ENCODE results near the gene GPATCH8.
"Not testable (repeated sequence)": the region's sequence is repeated elsewhere in the genome, so short reads cannot be mapped to it uniquely, and the experiment has no call there.

GPATCH8 gene

GRCh38 chr17:44527102-44527501 lies 23.9 kb upstream of the GPATCH8 start:
- DNase-seq, result no peak

GRCh38 chr17:44523672-44523972 lies 20.4 kb upstream of the GPATCH8 start:
- DNase-seq, result no peak

DNA sequence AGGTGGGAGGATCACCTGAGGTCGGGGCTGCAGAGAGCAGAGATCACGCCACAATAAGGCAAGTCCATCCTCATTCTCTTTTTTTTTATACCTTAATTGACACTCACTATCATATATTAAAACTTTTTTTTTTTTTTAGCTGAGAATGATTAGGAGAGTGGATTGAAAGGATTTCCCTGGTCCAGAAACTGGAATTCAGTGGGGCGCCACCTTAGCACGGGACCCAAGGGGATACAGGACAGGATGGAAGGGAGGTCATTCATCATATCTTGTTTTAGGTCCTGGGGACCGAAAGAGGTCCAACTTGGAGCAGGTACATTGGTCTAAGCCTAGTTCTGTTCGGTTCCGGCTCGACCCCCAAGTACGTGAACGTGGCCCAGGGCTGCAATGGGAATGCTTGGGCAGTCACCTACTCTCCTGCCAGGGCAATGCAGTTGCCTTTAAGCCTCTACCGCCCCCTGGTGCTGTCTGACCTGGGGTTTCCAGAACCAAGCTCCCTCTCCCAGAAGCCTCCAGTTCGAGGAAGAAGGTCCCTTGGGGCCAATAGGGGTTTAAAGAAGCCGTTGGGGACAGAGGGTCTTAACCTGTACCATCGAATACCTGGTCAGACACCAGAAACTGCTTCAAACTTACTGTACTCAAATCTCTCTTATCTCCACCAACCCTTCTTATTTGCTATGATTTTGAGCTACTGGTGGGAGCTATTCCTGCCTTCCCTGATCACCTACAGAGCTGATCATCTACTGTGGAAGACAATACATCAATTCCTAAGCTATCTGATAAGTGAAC lies 19.9 kb upstream of the GPATCH8 start:
- DNase-seq, result peak in 1 of 2 experiments; percentile 36

DNA sequence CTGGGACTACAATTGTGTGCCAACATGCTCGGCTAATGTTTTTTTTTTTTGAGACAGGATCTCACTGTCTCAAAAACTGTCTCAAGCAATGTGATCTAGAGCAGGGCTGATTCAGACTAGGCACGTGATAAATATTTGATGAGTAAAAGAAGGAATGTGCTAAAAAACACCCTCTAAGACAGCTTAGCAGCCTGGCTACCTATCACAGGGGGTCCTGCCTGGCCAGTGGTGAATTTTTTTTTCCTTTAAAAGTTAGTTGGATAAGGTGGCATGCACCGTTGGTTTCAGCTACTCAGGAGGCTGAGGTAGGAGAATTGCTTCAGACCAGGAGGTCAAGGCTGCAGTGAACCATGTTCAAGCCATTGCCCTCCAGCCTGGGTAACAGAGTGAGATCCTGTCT lies 14.8 kb upstream of the GPATCH8 start:
- DNase-seq, result no peak

DNA sequence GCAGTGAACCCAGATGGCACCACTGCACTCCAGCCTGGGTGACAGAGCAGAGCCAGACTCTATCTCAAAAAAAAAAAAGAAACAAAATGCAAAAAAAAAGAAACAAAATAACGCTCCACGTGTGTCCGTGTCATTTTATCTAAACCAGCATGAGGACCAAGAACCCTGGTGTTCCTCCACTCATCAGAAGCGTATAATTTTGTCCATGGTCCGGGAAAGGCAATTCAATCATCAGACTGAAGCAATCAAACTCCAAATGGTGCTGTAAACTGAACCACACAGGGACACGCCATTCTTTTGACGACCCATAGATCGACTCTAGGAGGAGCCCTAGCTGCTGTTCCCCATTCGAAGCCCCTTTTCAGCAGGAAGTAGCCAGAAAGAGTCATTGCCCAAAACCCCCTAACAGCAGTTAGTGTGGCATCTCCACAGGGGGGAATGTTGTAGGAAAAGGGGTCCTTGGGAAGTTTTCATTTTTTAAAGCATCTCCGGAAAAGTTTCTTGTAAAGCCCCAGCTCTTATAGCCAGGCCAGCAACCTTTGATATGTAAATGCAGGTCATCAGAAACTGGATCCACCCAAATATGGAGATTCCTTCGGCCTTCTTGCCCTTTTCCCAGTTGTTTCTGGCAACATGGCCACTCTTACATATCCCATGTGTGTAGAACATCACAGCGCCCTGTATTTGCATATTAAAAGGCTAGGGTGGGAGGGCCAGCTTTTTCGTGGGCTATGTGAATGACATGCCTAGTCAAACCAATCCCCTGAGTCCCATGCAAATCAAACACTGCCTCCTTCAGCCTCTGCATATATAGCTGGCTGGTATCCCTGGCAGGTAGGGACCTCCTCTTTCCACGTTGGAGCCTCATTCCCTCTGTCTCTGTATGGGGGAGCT lies 8.3 kb upstream of the GPATCH8 start:
- not testable (repeated sequence) for DNase-seq

- DNase-seq, result not testable (repeated sequence)
Observed at GRCh38 chr17:44506939-44507604, 3.9 kb upstream of the GPATCH8 start.

DNA sequence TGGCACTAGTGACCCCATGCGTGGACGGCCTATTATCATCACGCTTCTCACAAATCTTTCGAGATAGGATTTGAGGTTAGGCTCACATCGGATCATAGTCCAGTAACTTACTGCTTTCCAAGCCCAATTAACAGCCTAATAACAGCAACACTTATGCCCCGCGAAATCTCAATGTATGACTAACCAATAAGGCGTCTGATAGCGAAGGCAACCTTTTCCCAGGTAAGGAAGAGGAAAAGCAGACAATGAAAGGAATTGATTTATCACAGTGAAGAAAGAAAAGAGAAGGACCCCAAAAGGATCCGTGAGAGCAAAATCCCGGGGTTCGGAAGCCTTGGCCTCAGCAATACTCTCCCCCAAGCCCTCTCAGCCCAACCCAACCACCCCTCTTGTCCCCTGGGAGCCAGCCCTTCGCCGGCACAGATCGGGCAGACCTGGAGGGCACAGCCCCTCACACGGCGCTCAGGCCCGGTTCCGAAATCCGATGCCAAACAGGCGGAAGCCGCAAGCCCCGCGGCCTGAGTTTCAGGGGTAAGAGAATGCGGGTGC lies 534 bp downstream of the GPATCH8 start:
- DNase-seq, result peak in 1 of 2 experiments; percentile 49

GRCh38 chr17:44501866-44502375 lies 1.3 kb downstream of the GPATCH8 start:
- DNase-seq, result no peak

DNA sequence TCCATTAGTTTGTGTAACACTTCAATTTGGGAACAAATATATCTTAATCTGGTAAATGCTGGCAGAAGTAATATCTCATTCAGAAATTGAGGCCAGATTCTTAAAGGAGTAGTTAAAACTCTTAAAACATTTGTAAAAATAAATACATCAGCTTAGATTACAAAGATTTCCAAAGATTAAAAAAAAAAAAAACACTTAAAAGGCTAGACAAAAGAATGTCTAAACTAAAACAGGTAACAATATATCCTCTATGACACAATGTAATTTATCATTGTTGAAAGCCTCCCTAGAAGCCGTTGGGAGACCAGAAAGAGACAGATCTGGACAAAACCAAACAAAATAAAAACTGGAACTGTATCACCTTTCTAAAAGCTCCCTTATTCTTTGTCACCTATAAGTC lies 3.5 kb downstream of the GPATCH8 start:
- DNase-seq, result no peak

DNA sequence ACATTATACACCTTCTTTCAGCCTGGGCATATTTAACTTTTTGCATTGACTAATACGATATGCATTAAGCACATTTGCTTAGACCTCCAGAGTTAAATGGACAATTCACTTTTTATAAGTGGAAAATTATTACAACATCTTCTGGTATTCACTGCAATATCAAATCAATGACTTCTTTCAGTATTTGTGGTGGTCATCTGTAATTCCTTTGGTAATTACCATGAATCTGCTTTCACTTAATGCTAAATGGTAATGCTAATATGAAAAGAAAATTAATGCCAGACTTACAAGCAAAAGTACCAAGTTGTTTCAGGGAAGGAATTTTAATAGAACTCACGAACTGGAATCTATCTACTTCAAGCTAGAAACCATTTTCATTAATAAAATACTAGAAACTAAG lies 6.4 kb downstream of the GPATCH8 start:
- DNase-seq, result no peak

DNA sequence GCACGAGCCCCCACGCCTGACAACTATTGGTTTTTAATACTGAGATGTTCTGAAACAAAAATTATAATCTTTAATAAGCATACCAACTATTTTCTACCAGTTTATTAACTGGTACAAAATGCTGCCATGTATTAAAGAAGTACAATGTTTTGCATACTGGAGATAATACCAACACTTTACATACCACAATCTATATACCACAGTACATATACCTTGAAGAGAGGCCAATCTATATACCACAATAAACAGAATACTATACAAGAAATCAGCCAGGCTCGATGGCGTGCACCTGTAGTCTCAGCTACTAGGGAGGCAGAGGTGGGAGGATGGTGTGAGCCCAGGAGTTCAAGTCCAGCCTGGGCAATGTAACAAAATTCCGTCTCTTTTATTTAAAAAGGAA lies 9.9 kb downstream of the GPATCH8 start:
- no peak for DNase-seq

GRCh38 chr17:44492706-44493272 lies 10.4 kb downstream of the GPATCH8 start:
- no peak for DNase-seq

GRCh38 chr17:44489581-44489980 lies 13.6 kb downstream of the GPATCH8 start:
- DNase-seq, result no peak

DNA sequence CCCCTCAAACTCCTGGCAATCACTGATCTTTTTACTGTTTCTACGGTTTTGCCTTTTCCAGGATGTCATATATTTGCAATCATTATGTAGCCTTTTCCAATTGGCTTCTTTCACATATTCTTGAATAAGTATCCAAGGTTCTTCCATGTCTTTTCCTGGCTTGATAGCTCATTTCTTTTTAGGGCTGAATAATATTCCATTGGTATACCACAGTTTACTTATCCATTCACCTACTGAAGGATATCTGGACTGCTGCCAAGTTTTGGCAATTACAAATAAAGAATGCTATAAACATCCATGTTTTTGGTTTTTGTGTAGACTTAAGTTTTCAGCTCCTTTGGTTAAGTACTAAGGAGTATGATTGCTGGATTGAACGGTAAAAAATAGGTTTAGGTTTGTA lies 16.0 kb downstream of the GPATCH8 start:
- DNase-seq, result no peak

DNA sequence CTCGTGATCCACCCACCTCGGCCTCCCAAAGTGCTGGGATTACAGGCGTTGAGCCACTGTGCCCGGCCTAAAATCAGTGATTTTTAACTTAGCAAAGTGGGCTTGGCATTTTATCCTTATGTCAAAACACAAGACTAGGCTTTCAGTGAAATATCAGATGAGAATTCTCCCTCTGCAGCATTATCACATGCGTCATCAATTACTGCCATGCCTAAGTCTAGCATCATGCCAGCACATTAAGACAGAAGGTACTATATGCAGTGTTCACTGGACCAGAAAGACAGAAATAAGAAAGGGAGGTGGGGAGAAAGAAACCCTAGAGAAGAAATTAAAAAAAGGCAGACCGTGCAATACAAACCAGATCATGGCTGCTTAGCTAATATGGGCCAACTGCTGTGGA lies 29.8 kb downstream of the GPATCH8 start:
- DNase-seq, result no peak

DNA sequence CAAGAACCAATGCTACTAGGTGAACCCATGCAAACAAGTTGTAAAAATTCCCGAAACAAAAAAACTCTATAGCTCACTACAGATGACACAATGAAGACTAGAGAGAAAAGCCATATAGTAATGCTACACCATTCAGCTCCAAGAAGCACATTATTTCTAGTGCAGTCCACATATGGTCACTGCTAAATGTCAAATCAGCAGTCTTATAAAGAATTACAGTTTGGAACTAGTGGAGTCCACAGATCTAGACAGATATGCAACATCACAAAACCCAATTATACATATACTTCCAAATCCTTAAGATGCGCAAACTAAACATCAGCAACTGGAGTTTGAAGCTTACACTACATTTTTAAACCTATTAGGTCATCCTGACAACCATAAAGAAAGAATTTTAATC lies 33.5 kb downstream of the GPATCH8 start:
- DNase-seq, result no peak

GRCh38 chr17:44467108-44467507 lies 36.1 kb downstream of the GPATCH8 start:
- no peak for DNase-seq

GRCh38 chr17:44466339-44466738 lies 36.9 kb downstream of the GPATCH8 start:
- no peak for DNase-seq

DNA sequence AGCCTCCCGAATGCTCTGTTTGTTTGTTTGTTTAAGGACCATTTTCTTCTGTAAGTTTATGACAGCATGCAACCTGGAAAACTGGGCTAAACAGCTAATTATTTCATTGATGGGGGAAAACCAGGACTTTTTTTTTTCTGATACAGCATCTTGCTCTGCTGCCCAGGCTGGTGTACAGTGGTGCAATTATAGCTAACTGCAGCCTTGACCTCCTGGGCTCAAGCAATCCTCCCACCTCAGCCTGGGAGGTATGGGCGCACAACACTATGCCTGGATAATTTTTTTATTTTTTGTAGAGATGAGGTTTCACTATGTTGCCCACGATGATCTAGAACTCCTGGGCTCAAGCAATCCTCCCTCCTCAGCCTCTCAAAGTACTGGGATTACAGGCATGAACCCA lies 37.3 kb downstream of the GPATCH8 start:
- no peak for DNase-seq

GRCh38 chr17:44465276-44465675 lies 37.9 kb downstream of the GPATCH8 start:
- no peak for DNase-seq

DNA sequence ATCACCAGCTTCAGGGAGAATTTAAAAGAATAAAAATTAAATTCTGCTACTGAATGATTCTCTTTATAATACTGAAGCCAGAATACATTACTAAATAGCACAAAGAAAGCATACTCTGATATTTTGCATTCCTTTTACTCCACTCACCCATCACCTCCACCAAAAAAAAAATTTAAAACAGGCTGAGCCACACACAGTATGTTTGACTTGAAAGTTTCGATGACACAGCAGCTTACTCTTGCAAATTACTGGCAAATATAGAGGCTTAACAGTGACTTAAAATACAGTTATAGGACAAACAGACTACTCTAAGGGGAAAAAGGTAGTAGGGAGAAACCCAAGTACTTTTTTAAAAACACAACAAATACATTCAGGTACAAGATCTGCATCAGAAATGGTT lies 39.2 kb downstream of the GPATCH8 start:
- no peak for DNase-seq

DNA sequence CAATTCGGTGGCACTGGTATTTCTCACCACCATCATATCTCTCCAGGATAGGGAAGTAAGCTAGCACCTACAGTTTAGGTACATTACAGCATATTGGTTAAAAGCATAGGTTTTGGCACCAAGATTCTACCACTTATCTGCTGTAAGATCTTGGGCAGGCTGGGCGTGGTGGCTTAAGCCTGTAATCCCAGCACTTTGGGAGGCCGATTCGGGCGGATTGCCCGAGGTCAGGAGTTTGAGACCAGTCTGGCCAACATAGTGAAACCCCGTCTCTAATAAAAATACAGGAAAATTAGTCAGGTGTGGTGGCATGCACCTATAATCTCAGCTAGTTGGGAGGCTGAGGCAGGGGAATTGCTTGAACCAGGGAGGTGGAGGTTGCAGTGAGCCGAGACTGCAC lies 51.4 kb downstream of the GPATCH8 start:
- no peak for DNase-seq

All from SW 1271 (cell line).